Measurements from ENCODE around the gene FDXR. TPM values are rescaled to one million over a fixed set of nuclear protein-coding genes. Genes with fewer than 3 reads are reported as not detected.

The FDXR gene
- total and polyA plus RNA-seq, 5 donors: 4.9 to 10.5 (median 8.2) TPM

DNA sequence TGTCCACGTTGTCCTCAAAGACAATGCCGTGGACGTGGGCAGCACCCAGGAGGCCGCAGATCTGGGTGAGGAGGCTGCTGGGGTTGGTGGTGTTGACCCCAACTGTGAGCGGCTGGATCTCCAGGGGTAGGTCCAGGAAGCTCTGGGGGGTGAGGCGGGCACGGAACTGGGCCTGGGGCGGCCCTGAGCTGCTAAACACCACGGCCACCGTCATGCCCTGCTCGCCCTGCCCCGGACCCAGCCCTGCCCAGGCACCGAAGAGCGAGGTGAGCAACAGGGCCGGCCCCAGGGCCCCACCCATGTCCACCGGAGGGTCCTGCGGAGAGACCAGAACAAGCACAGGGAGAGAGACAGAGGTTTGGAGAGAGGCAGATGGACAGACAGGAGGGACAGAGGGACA is 18.0 kb downstream of the FDXR start:
- H3K4me3 ChIP-seq (ENCODE audit: low read length): no peak overlapping the region
- intact Hi-C loops (cut with DNase I): no loop called here
- DNase-seq: peak in 1 of 3 donors; percentile 43
- no peak overlapping the region for H3K27ac ChIP-seq (ENCODE audit: low read length)
- no peak for ATAC-seq
- H3K4me1 ChIP-seq (ENCODE audit: control insufficient read depth, insufficient read depth, low read length): no peaks in the 10 kb centered on the region
- H3K9me3 ChIP-seq (ENCODE audit: control insufficient read depth, low read length): no peaks in the 10 kb centered on the region
- 87% methylated on average over 17 of the region's 17 CpGs for WGBS
- no peaks in the 10 kb centered on the region for H3K27me3 ChIP-seq (ENCODE audit: control insufficient read depth, insufficient read depth)

DNA sequence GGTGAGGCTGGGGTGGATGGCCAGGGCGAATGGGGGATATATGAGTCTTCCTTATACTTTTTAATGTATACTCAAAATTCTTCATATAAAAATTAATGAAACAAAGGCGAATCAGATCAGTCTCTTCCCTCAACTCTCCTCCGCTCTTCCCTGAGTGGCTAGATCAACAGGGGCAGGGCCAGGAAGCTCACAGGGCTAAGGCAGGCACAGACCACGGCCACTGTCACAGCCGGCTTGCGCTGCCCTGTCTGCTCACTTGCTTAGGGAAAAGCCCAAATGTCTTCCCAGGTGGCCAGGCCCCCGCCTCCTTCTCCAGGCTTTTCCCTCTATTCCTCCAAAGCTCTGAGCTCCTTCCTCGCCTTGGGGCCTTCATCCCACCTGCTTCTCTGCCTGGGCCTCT is 19.1 kb downstream of the FDXR start:
- intact Hi-C loops (cut with DNase I): no loop called here
- H3K27me3 ChIP-seq (ENCODE audit: control insufficient read depth, insufficient read depth): no peaks in the 10 kb centered on the region

DNA sequence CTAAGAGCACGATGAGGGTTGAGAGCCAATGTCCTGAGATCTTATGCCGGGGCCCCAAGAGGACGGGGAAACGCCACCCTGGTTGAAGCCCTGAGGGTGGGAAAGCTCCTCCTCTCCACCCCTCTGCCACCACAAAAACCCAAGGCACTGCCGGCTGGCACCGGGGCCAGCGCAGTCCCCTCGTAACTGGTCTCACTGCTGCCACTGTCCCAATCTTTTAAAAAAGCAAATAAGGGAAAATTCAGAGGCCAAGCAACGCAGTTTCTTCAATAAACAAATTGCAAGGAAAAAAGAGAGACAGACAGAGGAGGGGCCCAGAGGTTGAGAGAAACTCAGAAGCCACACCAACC is 19.8 kb downstream of the FDXR start:
- Histone ChIP-seq H3K4me3 (ENCODE audit: low read length) (no peak overlapping the region), H3K9me3 (ENCODE audit: control insufficient read depth, low read length) (no peaks in the 10 kb centered on the region), H3K27ac (ENCODE audit: low read length) (no peak overlapping the region), H3K27me3 (ENCODE audit: control insufficient read depth, insufficient read depth) (no peaks in the 10 kb centered on the region), H3K4me1 (ENCODE audit: control insufficient read depth, insufficient read depth, low read length) (no peaks in the 10 kb centered on the region)
- ATAC-seq (no peak), DNase-seq (peak in 1 of 3 donors; percentile 30)
- WGBS: 24% methylated on average over 9 of the region's 9 CpGs
- intact Hi-C loops (cut with DNase I): no loop called here

More for the DNA sequence above, 19.1 kb downstream of the FDXR start:
- H3K9me3 ChIP-seq (ENCODE audit: control insufficient read depth, low read length): no peaks in the 10 kb centered on the region
- no peak overlapping the region for H3K4me3 ChIP-seq (ENCODE audit: low read length)
- no peaks in the 10 kb centered on the region for H3K4me1 ChIP-seq (ENCODE audit: control insufficient read depth, insufficient read depth, low read length)
- no peak overlapping the region for H3K27ac ChIP-seq (ENCODE audit: low read length)
- DNase-seq (peak in 1 of 3 donors; percentile 25), ATAC-seq (no peak)
- WGBS: 80% methylated on average over 8 of the region's 8 CpGs

DNA sequence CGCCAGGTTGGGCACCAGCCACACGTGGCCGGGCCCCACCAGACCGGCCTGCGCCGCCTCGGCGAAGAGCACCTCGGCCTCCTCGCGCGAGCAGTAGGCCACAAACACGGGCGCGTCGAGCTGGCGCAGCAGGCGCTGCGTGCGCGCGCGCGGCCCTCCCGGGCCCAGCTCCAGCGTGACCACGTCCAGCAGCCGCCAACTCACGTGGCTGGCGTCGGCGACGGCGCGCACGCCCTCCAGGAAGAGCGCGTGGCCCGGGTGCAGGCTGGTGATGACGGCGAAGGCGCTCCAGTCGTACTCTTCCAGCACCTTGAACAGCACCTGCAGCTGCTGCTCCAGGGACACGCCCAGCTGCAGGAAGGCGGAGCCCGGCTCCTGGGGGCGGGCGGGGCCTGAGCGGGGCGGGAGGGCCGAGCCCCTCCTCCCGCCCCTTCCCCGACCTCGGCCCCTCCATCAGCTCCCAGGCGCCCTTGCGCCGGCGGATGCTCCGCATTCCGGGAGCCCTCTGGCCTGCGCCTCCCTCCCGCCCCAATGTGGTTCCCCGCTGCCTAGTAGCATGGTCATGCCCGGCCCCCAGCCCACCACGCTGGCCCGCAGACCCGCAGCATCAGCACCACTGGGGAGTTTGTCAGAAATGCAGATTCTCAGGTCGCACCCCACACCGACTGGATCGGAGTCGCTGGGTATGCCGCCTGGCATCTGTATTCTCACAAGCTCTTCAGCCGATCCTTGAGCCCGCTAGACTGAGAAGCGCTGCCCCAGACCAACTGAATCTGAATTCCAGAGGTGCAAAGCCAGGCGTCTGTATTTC is 20.4 kb downstream of the FDXR start:
- ATAC-seq (no peak), DNase-seq (peak in 1 of 3 donors; percentile 53)
- Histone ChIP-seq H3K9me3 (ENCODE audit: control insufficient read depth, low read length) (no peaks in the 10 kb centered on the region), H3K27me3 (ENCODE audit: control insufficient read depth, insufficient read depth) (no peaks in the 10 kb centered on the region), H3K4me1 (ENCODE audit: control insufficient read depth, insufficient read depth, low read length) (no peaks in the 10 kb centered on the region), H3K4me3 (ENCODE audit: low read length) (no peak overlapping the region), H3K27ac (ENCODE audit: low read length) (no peak overlapping the region)
- intact Hi-C loops (cut with DNase I): no loop called here
- WGBS: 12% methylated on average over 76 of the region's 76 CpGs

DNA sequence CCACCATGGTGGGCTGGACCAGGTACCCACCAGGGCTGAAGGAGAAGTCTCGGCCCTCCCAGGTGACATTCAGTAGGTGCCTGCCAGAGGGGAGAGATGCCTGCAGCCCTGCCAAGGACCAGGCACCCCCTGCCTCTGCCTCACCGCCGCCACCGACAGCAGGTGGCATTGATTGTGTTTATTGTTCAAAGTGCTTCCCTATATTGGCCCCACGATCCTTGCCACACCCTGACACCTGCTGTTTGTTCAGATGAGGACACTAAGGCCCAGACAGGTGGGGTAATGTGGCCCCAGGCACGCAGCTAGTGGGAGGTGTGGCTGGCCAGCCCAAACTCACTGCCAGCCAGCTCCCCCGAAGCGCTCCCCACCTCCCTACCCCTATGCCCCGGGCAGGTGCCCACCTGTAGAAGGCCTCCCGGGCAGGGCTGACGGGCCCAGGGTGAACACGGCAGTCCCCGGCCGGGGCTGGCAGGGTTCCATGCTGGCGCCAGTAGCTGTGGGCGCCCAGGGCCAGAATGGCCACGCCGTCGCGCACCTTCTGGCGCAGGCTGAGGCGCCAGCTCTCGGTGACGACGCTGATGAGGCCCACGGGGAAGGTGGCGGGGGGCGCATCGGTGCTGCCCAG is 21.1 kb downstream of the FDXR start:
- no peak overlapping the region for H3K27ac ChIP-seq (ENCODE audit: low read length)
- ATAC-seq: no peak
- H3K9me3 ChIP-seq (ENCODE audit: control insufficient read depth, low read length): no peaks in the 10 kb centered on the region
- H3K4me3 ChIP-seq (ENCODE audit: low read length): no peak overlapping the region
- H3K4me1 ChIP-seq (ENCODE audit: control insufficient read depth, insufficient read depth, low read length): no peaks in the 10 kb centered on the region
- intact Hi-C loops (cut with DNase I): no loop called here
- no peaks in the 10 kb centered on the region for H3K27me3 ChIP-seq (ENCODE audit: control insufficient read depth, insufficient read depth)
- peak in 1 of 3 donors; percentile 48 for DNase-seq
- whole genome bisulfite sequencing: 67% methylated on average over 29 of the region's 29 CpGs

DNA sequence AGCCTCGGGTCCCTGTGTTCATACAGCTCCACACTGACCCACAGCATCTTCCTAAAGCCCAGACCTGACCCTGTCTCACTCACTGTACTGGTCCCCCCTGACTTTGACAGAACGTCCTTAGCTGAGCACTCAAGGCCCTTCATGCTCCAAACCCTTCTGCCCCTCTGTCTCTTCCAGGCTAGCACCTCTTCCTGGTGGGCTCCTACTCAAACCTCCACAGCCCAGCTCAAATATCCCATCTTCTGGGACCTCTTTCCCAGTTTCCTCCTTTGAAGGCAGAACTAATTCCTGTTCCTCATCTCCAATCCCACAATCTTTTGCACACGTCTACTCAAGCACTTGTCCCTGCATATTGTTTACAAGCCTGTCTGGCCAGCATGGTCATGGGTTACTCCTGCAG is 21.9 kb downstream of the FDXR start:
- 58% methylated on average over 3 of the region's 3 CpGs for WGBS
- DNase-seq (peak in 1 of 3 donors; percentile 6), ATAC-seq (no peak)
- Histone ChIP-seq H3K9me3 (ENCODE audit: control insufficient read depth, low read length) (no peaks in the 10 kb centered on the region), H3K4me1 (ENCODE audit: control insufficient read depth, insufficient read depth, low read length) (no peaks in the 10 kb centered on the region), H3K4me3 (ENCODE audit: low read length) (no peak overlapping the region), H3K27ac (ENCODE audit: low read length) (no peak overlapping the region), H3K27me3 (ENCODE audit: control insufficient read depth, insufficient read depth) (no peaks in the 10 kb centered on the region)
- intact Hi-C loops (cut with DNase I): no loop called here

DNA sequence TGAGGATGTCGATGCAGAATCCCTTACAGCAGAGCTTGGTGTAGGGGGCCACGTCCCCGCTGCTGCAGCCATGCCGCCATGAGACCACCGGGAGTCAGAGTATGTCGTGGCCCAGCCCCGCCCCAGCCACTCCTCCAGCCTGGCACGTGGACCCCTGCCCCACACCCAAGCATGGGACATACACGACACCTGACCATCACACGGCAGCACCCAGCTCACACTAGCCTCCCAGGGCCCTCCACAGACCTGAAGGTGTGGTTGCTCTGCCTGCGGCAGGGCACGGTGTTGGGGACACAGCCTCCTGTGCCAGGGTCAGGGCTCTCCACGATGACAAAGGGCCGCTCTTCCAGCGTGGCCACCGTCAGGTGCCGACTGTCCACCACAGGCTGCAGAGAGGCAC is 22.5 kb downstream of the FDXR start:
- DNase-seq: peak in 1 of 3 donors; percentile 38
- Histone ChIP-seq H3K9me3 (ENCODE audit: control insufficient read depth, low read length) (no peaks in the 10 kb centered on the region), H3K27me3 (ENCODE audit: control insufficient read depth, insufficient read depth) (no peaks in the 10 kb centered on the region), H3K27ac (ENCODE audit: low read length) (no peak overlapping the region), H3K4me1 (ENCODE audit: control insufficient read depth, insufficient read depth, low read length) (no peaks in the 10 kb centered on the region), H3K4me3 (ENCODE audit: low read length) (no peak overlapping the region)
- intact Hi-C loops (cut with DNase I): no loop called here
- no peak for ATAC-seq
- 86% methylated on average over 17 of the region's 17 CpGs for WGBS

DNA sequence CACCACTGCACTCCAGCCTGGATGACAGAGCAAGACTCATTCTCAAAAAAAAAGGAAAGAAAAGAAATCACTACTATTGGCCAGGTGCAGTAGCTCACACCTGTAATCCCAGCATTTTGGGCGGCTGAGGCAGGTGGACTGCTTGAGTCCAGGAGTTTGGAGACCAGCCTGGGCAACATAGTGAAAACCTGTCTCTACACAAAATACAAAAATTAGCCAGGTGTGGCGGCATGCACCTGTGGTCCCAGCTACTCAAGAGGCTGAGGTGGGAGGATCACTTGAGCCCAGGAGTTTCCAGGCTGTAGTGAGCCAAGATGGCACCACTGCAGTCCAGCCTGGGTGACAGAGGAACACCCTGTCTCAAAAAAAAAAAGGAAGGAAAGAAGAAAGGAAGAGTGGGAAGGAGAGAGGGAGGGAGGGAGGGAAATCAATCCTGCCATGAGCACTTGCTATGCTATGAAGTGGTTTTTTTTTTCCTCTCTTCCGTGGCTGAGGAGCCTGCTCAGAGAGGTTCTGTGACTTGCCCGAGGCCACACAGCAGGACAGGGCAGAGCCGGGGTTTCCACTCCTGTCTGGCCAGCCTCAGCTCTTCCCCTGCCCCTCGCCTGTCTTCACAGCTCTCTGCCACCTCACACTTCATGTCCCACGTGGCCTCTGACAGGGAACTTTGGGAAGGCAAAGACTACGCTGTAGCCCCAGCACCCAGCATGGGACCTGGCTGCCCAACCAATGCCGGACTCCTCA is 24.0 kb downstream of the FDXR start:
- DNase-seq: no peak
- no peaks in the 10 kb centered on the region for H3K9me3 ChIP-seq (ENCODE audit: control insufficient read depth, low read length)
- no peak overlapping the region for H3K4me3 ChIP-seq (ENCODE audit: low read length)
- no peak overlapping the region for H3K27ac ChIP-seq (ENCODE audit: low read length)
- WGBS: 69% methylated on average over 9 of the region's 9 CpGs
- H3K4me1 ChIP-seq (ENCODE audit: control insufficient read depth, insufficient read depth, low read length): no peaks in the 10 kb centered on the region
- no peaks in the 10 kb centered on the region for H3K27me3 ChIP-seq (ENCODE audit: control insufficient read depth, insufficient read depth)
- no peak for ATAC-seq
- intact Hi-C loops (cut with DNase I): no loop called here

DNA sequence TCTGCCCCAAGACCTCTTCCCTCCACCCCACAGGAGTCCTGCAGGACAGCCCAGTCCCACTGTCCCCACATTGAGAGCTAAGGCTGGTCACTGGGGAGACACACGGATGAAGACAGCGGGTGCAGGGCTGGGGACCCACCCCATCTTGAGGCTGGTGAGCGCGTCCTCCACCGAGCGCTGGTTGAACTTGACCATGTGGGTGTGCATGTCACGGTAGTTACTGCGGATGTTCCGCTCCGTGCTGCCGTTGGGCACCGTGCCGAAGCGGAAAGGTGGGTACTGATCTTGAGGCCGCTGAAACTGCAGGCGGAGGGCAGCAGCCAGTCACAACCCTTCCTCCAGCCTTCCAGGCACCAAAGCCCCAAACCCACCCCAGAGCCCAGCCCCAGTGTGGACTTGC is 26.2 kb downstream of the FDXR start:
- intact Hi-C loops (cut with DNase I): no loop called here
- no peaks in the 10 kb centered on the region for H3K9me3 ChIP-seq (ENCODE audit: control insufficient read depth, low read length)

DNA sequence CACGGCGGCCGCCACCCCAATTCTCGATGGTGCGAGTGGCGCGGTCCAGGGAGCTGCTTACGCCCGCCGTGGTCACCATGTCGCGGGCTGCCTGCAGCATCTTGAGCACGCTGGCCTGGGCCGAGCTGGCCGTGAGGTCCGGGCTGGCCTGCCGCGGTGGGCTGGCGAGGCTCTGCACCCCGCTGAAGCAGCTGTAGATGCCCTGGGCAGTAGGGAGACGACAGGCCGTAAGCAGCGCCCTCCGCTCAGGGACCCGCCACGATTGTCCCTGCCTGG is 29.5 kb downstream of the FDXR start:
- no peak for ATAC-seq
- intact Hi-C loops (cut with DNase I): no loop called here

More for the DNA sequence above, 26.2 kb downstream of the FDXR start:
- no peak for DNase-seq
- WGBS: 92% methylated on average over 16 of the region's 16 CpGs
- Histone ChIP-seq H3K27me3 (ENCODE audit: control insufficient read depth, insufficient read depth) (no peaks in the 10 kb centered on the region), H3K27ac (ENCODE audit: low read length) (no peak overlapping the region), H3K4me3 (ENCODE audit: low read length) (no peak overlapping the region), H3K4me1 (ENCODE audit: control insufficient read depth, insufficient read depth, low read length) (peaks cover 6% of the 10 kb centered on the region)
- no peak for ATAC-seq

DNA sequence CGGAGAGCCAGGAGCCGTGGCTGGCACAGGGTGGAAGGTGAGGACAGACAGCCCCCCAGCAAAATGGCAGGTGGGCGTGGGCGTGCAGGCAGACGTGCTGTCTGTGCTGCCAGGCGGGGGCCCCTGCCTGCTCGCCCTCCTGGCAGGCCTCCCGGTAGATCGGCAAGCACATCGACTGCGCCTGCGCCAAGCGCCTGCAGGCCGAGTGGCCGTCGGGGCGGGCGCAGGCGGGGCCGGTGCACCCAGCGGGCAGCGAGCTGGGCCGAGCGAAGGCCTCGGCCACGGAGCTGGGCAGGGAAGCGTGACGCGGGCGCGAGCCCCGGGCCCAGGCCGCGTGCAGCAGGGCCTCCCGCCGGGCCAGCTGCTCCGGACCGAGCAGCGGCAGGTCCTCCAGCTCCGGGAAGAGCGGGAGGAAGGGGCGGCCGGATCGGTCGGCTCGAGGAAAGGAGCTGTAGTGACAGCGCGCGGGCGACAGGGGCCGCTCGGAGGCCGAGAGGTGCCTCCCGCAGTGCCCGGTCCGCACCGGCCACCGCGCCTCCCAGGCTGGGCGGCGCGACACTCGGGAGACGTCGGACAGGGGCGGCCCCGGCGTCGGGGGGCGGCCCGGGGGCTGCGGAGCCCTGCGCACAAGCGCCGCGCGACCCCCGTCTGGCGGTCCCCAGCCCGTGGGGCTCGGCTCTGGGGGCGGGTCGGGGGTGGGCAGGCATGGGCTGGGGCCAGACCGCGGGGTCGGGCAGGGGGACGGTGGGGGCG is 30.0 kb downstream of the FDXR start:
- H3K4me1 ChIP-seq (ENCODE audit: control insufficient read depth, insufficient read depth, low read length): peaks cover 12% of the 10 kb centered on the region
- H3K27me3 ChIP-seq (ENCODE audit: control insufficient read depth, insufficient read depth): no peaks in the 10 kb centered on the region
- intact Hi-C loops (cut with DNase I): no loop called here
- peak overlapping the region; percentile 33 for H3K4me3 ChIP-seq (ENCODE audit: low read length)
- no peaks in the 10 kb centered on the region for H3K9me3 ChIP-seq (ENCODE audit: control insufficient read depth, low read length)
- DNase-seq (peak; percentile 82 to 95 (median 94)), ATAC-seq (peak; percentile 72 to 77)
- no peak overlapping the region for H3K27ac ChIP-seq (ENCODE audit: low read length)
- 3% methylated on average over 88 of the region's 88 CpGs for WGBS

More for the DNA sequence above, 29.5 kb downstream of the FDXR start:
- peaks cover 12% of the 10 kb centered on the region for H3K4me1 ChIP-seq (ENCODE audit: control insufficient read depth, insufficient read depth, low read length)
- 30% methylated on average over 26 of the region's 26 CpGs for WGBS
- no peaks in the 10 kb centered on the region for H3K9me3 ChIP-seq (ENCODE audit: control insufficient read depth, low read length)
- no peak overlapping the region for H3K27ac ChIP-seq (ENCODE audit: low read length)
- H3K4me3 ChIP-seq (ENCODE audit: low read length): no peak overlapping the region
- DNase-seq: no peak
- H3K27me3 ChIP-seq (ENCODE audit: control insufficient read depth, insufficient read depth): no peaks in the 10 kb centered on the region

All from right cardiac atrium (tissue), 5 donors.